B cell (primary cell): ENCODE measurements around the gene CACNA1D.

Experiments
- CTCF ChIP-seq: fragments of 200-600 bp; IDR thresholded peaks from one replicate; pipeline ENCODE4 v1.8.0; 2022; ENCODE audit warnings: antibody characterized with exemption, mild to moderate bottlenecking
- EZH2 ChIP-seq: IDR thresholded peaks from 2 replicates; pipeline ENCODE4 v1.6.1; 2012; ENCODE audit warnings: borderline replicate concordance, low read depth, mild to moderate bottlenecking, moderate library complexity, low read length; ENCODE audit not compliant: insufficient read depth, poor library complexity, severe bottlenecking

GRCh38 chr3:53703630-53704362 is 209.4 kb downstream of the CACNA1D start:
- no peak for TF ChIP-seq CTCF
- no peak for TF ChIP-seq EZH2
